HG02798 (cell line): Measurements from ENCODE around the gene RFX5.

Experiments used
- ATAC-seq: cut with Tn5 transposase; IDR thresholded peaks from one replicate; pipeline ENCODE4 v1.9.1; 2021; ENCODE audit warnings: mild to moderate bottlenecking; ENCODE audit not compliant: unreplicated experiment, poor library complexity

RFX5 gene

DNA sequence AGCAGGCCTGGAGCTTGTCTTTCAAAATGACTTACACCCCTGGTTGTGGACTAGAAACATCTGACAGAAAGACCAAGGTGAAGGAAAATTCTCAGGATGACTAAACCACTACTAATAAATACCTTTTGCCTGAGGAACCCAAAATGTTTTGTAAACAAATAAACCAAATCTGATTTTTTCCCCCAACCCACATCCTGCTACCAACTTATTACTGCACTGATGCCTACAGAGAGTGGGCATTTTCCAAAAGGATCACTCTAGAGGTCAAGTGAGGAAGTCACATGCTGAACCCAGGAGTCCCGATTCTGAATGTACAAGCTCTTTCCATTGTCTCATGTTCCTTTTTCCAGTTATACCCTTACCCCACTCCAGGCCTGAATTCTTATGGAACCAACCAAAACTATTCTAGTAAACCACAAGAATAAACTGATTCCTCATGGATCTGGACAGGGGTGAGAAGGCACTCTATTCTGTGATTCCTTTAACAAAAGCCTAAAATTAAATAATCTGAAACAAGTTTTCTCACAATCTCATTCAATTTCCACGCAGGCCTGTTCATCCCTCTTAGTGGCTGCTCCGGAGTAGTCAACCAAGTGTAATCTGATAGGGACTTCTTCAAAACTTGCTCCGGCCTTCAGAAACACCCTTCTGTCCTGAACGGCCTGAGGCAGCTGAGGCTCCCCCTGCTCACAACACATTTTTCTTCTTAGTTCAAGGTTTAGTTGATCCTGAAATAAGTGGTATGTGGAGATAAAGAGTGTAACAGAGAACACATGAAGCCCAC lies 21.2 kb downstream of the RFX5 start:
- no peak for ATAC-seq

DNA sequence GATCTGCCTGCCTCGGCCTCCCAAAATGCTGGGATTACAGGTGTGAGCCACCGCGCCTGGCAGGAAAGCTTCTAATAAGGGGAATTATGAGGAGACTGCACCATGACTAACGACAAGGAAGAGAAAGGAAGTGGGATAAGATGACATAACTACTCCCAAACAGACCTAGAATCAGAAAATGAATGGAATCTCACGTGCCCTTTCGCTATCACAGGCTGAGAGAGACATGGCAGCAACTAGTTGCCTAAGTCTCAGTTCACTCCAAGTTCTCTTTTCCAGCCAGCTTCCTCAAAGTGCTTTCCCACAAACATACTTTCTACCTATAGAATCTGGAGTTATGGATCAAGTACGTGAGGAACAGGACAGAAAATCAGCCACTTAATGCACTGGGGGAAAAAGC lies 21.8 kb downstream of the RFX5 start:
- ATAC-seq: no peak

DNA sequence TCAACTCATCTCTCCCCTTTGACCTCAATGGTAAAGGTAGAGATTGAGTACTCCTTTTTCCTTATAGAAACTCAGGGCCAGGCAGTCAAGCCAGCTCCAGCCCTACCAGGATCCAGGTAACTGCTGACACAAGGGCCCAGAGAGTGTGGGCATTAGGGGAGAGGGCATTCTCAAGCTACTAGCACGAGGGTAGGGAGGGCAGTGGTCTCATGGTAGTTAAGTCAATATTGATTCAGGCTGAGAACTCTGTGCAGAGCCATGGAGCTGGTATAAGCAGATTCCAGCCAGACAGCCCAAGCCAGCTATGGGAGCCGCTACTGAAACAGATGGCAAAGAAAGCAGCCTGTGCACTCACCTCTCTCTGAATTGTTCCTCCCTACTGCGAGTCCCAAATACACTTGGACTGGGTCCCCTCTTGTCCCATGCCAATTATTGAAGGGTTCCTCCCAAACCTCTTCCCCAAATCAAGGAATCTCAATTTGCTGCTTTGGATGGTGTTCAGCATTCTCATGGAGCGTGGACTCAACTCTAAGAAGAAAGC lies 22.6 kb downstream of the RFX5 start:
- no peak for ATAC-seq

DNA sequence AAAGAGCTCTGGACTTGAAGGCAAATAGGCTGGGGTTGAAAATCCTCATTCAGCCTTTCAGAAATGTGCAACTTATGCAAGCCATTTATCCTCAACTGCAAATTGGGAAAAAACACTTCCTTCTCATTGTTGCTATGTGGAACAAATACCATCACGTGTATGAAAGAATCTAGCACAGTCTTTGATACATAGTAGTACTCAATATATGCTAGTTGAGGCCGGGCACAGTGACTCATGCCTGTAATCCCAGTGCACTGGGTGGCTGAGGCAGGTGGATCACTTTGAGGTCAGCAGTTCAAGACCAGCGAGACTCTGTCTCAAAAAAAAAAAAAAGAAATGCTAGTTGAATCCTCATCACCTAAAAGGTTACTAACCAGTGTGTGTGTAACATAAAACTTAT lies 28.1 kb downstream of the RFX5 start:
- ATAC-seq: no peak

DNA sequence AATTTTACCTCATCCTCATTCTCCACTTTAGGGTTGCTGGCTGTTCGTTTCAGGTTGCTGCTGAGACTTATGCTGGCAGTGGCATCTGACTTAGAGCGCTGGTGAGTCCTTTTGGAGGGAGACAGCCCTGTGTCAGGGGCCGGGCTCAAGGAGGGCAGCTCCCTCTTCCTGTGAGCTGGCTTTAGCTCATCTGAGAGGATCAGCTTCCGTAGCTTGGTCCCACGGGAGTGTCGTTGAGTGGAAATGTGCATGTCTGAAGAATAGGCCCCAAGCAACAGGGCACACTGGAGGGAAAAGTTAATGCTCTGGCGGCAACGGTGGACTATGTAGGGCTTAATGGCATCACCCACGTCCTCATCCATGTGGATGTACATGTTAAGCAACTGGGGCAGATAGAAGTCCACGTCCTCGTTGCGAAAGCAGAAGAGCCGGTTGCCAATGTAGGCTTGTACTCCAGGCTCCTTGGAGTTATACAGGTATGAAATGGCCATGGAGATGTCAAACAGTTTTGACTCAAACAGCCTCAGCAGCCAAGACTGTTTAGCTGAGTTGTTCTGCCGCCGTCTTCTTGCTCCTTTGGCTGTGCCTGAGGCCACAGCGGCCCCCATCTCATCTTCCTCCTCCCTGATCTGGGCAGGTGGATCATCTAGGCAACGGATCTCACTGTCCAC lies 31.4 kb downstream of the RFX5 start:
- ATAC-seq: no peak

DNA sequence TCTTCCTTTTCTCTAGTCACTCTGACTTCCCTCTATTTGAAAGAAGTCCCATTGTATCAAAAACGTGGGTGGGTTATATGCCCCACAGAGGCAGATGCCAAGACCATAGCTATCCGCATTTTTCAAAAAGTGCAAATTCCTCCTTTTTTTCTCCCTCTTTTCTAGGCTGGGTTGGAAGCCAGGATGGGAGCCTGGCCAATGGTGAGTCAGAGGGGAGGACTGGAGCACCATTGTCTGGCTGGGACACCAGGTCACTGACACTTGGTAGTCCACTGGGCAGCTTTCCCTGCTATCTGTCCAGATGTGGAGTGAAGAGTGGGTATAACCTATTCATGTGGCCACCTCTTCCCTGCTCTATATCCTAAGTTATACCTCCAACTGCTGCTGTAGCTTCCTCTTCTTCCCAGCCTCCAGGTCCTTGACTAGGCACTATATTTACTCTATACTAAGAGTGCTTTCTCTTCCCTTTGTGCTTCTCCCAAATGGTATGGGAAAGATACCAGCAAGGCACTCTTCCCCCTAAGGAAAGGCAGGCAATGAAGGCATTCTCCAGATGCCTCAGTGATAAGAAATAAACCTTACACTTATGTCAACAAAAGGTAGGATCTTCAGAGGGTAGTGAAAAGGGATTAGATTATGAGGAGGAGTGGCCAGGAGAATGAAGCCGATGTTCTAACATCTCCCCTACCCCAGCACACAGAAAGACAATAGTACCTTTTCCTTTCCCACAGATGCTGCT lies 32.7 kb downstream of the RFX5 start:
- no peak for ATAC-seq

DNA sequence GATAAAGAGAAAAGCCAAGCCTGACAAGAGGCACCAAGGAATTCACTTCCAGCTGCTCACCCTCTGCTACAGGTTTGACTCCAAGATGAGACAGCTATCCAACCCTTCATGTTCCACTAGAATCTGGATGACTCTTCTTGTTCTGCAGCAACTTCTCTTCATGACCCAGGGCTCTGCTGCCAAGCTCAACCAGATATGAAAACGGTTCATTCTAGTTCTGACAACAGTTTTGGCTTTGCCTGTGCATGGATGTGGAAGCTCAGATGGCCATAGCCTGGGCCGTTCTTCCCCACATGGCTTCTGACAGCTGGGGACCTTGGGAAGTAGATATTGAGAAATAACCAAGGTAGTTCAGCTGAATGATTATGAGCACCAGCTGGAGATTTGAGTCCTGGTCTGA lies 33.6 kb downstream of the RFX5 start:
- ATAC-seq: no peak

DNA sequence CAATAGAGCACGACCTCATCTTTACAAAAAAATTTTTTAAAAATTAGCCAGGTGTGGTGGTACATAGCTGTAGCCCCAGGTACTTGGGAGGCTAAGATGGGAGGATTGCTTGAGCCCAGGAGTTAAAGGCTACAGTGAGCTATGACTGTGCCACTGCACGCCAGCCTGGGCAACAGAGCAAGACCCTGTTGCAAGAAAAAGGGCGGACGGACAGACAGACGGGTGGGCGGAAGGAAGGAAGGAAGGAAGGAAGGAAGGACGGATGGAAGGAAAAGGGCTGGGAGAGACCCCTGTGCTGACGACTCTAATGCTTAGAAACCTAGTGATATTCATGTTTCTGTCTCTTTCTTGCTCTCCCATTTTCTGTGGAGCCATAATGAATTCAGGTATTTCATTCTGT lies 34.2 kb downstream of the RFX5 start:
- no peak for ATAC-seq

DNA sequence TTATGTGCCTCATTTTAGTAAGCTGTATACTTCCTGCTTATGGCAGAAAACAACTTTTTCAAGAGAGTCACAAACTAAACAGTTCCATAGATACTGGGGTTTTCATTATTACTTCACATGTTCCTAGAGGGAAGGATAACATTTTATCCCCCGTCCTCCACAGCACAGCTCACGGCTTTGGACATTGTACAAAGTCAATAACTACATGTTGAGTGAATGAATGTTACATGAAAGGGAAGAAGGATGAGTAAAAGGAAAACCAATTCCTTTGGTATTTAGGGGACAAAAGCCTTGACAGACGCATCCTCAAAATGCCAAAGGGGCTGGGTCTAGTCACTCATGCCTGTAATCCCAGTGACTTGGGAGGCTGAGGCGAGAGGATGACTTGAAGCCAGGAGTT lies 34.6 kb downstream of the RFX5 start:
- ATAC-seq: no peak

DNA sequence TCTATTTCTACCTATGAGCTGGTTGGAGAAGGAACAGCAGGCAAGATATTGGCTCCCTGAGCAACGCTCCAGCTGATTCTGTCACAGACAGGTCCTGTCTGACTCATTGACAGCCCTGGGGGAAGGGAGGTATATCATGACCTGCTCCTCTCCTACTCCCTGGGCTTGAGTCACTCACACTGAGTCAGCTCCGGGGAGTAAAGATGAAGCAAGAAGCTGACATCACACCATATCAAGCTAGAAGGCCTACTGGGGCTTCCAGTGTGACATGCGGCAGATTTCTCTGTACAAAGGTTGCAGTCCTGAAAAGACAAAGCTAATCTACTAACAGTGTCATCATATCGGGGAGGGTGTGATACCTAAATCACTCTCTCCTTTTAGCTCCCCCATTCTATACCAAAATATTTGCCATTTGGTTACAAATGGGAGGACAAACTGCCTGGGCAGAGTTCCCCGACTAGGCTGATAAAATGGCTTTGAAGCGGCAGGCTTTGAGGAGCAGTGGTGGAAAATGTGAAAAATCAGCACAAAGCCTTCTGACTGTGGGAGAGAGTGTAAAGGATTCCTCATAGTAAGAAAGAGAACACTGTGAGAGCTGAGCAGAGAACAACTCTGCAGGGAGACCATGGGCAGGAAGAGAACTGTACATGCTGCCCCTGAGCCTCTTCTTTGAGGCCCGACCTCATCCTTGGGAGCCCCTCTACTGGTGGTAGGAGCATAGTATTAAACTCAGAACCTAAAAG lies 35.3 kb downstream of the RFX5 start:
- ATAC-seq: peak; percentile 49

DNA sequence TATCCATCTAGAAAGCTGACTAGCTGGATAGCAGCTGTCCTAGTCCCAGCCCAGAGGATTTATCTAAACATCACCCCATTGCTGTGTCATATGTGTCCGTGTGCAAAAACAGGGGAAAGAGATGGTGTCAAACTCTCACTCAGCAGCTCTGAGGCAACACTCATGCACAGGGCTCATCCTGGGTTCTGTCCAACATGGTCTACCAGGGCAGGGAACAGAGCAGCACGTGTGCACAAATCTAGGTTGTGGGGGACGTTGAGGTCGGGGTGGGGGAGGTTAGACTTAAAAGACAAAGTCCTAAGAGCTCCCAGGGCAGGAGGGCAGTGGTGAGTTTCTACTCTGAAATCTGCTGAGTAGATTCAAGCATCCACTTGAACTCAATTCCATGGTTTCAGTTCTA lies 36.0 kb downstream of the RFX5 start:
- no peak for ATAC-seq

DNA sequence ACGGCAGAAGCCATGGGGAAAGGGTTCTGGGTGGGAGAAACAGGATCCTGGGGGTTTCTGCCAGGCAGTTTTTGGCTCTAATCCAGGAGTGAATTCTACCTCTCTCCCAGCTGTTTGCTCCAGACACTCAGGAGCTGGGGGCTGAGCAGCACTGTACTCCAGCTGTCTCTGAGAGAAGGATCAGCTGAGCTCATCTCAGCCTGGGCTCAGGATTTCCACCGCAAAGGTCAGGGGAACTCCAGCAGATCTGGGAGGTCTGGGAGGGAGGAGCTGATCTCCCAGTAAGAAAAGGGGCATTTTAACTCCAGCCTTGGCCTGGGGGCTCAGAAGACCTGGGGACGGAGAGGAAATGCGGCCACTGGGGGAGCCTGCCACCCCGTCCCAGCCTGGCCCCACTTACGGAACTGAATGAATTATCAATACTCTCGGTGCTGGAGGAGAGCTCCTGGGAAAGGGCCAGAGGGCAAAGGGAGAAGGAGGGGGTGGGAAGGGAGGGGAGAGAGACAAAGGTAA lies 37.2 kb downstream of the RFX5 start:
- no peak for ATAC-seq

DNA sequence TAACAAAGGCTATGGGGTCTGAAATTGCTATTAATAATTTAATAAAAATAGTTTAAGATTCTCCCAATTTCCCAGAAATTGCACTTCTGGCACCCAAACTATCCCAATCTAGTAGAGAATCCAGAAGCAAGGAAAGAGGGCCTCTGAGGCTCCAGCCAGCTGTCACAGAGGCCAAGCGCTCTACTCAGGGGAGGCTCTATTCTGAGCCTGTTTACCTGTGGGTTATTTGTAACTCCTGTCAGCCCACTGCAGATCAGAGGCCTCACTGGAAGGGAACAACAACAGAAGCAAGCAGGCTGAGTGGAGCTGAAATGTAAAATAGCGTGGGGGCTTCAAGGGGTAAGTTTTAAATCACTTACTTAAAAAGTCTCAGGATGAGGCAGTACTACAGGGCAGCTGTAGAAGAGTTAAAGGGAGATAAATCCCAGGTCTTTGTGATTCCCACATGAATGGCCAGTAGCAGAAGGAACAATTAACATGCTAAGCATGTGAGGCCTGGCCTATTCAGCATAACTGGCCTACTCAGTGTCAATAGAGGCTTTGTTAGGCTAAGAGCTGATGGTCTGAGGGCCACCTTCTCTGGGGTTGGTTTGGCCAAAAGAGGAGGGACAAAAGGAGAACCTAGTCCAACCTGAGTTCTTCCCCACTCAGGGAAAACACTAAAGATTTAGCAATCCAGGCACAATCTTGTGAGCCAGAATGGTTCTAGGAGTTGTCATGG lies 52.1 kb downstream of the RFX5 start:
- ATAC-seq: no peak

DNA sequence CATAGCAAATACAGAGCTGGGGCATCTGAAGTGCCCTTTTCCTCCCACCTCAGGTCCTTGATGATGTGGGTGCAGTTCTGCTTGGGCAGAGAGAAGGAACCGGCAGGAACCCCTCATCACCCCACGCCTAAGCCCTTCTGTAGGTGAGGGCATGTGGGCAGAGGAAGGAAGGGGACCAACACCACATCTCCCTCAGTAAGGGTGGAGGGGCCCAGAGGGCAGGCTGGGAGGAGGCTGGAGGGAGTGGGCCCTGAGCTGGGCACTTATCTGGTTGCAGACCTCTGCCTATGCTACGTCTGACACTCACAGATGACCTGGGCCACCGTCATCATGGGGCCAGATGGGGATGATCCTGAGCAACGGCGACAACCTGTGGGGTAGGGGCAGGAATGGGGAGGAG lies 54.0 kb downstream of the RFX5 start:
- no peak for ATAC-seq

DNA sequence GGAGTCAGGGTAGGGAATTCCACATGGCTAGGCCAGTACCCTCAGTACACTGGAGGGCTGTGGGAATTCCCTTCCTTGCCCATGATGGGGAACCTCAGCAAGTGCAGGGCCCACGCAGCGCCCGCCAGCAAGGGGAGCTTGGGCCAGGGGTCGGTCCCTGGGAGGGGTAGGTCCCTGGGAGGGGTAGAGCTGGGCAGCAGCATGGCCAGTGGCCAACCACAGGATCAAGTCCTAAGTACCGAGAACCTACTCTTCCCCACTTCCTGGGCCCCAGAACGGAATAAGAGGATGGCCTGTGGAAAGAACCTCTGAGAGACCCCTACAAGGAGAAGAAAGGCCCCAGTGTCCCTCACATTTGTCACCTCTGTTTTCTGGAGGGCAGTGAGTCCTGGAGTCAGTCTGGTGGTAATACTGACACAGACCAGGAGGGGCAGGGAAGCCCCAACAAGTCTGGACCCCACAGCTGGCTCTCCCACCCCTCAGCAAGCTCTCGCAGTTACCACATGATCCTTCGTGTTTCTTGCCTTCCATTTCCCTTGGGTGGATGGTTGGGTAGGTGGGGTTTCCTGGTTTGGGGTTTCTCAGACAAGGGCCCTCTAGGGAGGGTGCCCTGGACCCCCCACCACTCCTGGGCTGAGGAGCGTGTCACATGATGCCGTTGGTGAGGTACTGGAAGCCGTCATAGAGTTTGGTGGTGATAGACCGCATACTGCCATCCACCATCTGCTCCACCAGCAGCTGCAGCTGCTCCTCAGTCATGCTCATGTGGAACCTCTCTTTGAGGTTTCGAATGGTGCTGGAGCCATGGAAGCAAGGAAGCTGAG lies 54.6 kb downstream of the RFX5 start:
- no peak for ATAC-seq

DNA sequence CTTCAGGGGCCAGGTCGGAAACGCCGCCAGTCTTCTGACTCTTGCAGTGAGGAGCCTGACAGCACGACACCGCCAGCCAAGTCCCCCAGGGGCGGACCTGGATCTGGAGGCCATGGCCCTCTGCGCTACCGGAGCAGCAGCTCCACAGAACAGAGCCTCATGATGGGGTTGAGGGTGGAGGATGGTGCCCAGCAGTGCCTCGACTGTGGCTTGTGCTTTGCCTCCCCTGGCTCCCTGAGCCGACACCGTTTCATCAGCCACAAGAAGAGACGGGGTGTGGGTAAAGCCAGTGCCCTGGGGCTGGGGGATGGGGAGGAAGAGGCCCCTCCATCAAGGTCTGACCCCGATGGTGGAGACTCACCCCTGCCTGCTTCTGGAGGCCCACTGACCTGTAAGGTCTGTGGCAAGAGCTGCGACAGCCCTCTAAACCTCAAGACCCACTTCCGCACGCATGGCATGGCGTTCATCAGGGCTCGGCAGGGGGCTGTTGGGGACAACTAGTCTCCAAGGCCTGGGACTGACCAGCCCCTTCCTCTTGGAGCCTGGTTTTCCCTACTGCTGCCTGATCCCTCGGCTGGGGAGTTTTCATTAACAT lies 56.2 kb downstream of the RFX5 start:
- no peak for ATAC-seq
